OCI-LY1 (cell line): ENCODE results near the gene MYOF.

Experiments
- EZH2 ChIP-seq: fragments of 200-600 bp; sonication (generic), shearing (Covaris generic); IDR thresholded peaks from 2 replicates; pipeline ENCODE4 v1.8.0; 2017; ENCODE audit warnings: borderline replicate concordance, mixed run types, mild to moderate bottlenecking, antibody characterized with exemption, low read length, moderate library complexity, mixed read lengths
- TF ChIP-seq, protein P1 (sequence below): fragments of 200-600 bp; sonication (generic), shearing (Covaris generic); IDR thresholded peaks from 2 replicates; pipeline ENCODE4 v1.5.1; 2017; ENCODE audit warnings: mild to moderate bottlenecking, antibody characterized with exemption, low read length, moderate library complexity, mixed read lengths

DNA sequence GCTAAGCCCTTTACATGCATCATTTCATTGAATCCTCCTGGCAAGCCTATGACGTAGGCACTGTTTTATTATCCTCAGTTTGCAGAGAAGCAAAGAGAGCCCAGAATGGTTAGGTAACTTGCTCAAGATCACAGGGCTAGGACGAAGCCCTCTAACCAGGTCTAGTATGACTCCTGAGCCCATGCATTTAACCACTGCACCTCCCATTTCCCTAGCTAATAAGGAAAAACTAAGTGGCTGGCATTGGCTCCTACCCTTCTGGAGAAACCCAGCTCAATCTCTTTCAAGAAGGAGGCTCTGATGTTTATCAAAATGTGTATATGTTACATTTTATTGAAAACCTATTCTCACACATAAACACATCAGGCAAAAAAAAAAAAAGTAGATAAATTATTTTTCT, 19.8 kb downstream of the MYOF start:
- TF ChIP-seq, protein P1, sequence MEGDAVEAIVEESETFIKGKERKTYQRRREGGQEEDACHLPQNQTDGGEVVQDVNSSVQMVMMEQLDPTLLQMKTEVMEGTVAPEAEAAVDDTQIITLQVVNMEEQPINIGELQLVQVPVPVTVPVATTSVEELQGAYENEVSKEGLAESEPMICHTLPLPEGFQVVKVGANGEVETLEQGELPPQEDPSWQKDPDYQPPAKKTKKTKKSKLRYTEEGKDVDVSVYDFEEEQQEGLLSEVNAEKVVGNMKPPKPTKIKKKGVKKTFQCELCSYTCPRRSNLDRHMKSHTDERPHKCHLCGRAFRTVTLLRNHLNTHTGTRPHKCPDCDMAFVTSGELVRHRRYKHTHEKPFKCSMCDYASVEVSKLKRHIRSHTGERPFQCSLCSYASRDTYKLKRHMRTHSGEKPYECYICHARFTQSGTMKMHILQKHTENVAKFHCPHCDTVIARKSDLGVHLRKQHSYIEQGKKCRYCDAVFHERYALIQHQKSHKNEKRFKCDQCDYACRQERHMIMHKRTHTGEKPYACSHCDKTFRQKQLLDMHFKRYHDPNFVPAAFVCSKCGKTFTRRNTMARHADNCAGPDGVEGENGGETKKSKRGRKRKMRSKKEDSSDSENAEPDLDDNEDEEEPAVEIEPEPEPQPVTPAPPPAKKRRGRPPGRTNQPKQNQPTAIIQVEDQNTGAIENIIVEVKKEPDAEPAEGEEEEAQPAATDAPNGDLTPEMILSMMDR: no peak
- TF ChIP-seq EZH2: no peak
